ENCODE data around the gene HAUS2. TPM values are rescaled to one million over a fixed set of nuclear protein-coding genes. Genes with fewer than 3 reads are reported as not detected.

The HAUS2 gene
- total RNA-seq, 1 experiment from 2014 or later, result 39.8 TPM

- Histone ChIP-seq H3K36me3 (ENCODE audit: control insufficient read depth in 1 of 2, insufficient read depth in 2 of 2, low read length in 2 of 2) (peaks cover 23 to 38% of the 10 kb centered on the region in 2 experiments; a peak in 3 of 4 replicates), H3K9me3 (ENCODE audit: control insufficient read depth in 1 of 2, insufficient read depth in 1 of 2, low read depth in 1 of 2, low read length in 2 of 2) (no peaks in the 10 kb centered on the region), H3K9me2 (ENCODE audit: insufficient read depth) (no peaks in the 10 kb centered on the region), H3K4me2 (ENCODE audit: low read length) (no peak overlapping the region), H4K20me1 (ENCODE audit: insufficient read depth) (peaks cover 3% of the 10 kb centered on the region; the same call in 1 of the 2 replicates), H3K9ac (ENCODE audit: low read length) (no peak overlapping the region), H3K4me3 (replicated peaks in 1 of 2; ENCODE audit: low read depth in 1 of 2, low read length in 2 of 2) (no peak overlapping the region), H3K79me2 (ENCODE audit: insufficient read depth, low read length) (peaks cover 61% of the 10 kb centered on the region), H3K27me3 (ENCODE audit: insufficient read depth, low read length) (no peaks in the 10 kb centered on the region), H3K4me1 (ENCODE audit: control insufficient read depth in 1 of 2, insufficient read depth in 2 of 2, low read length in 2 of 2) (no peaks in the 10 kb centered on the region), H3K27ac (ENCODE audit: low read depth, low read length) (no peak overlapping the region), H2AFZ (ENCODE audit: low read depth, low read length, poor library complexity, severe bottlenecking) (no peak overlapping the region)
- RAD21 ChIA-PET (ENCODE audit: low non-redundant PET in 1 of 2, low total read pairs in 2 of 2, uncharacterized antibody in 2 of 2, unreplicated experiment in 2 of 2), result no interaction called here
- TF ChIP-seq CTCF (IDR thresholded peaks at IDR 0.05 in 2 of 3, conservative IDR thresholded peaks at IDR 0.05 in 1 of 3; ENCODE audit: borderline replicate concordance in 1 of 3, insufficient read depth in 1 of 3, low read depth in 2 of 3, low read length in 2 of 3) (no peak), SP1 (IDR thresholded peaks at IDR 0.05; ENCODE audit: low read depth) (no peak), JUND (IDR thresholded peaks at IDR 0.05) (no peak), ZBTB33 (IDR thresholded peaks at IDR 0.05; ENCODE audit: extremely low read depth, insufficient replicate concordance, low read length) (no peak), ZFX (IDR thresholded peaks at IDR 0.05) (no peak), RAD21 (IDR thresholded peaks at IDR 0.05; ENCODE audit: low read depth) (no peak)
- no peak for ATAC-seq
- POLR2A ChIA-PET, result no interaction called here
- CTCF ChIA-PET, result no interaction called here
- DNase-seq (ENCODE audit: low read depth, low spot score), result no peak
- intact Hi-C loops (cut with micrococcal nuclease), result no loop called here
- no TSS peak for BruUV-seq (replicated peaks)
These were observed 10.1 kb downstream of the HAUS2 start for GRCh38 chr15:42558739-42559138.
